Measurements from ENCODE around the gene GNB1L. TPM values are rescaled to one million over a fixed set of nuclear protein-coding genes. Genes with fewer than 3 reads are reported as not detected.

The GNB1L gene
- total and polyA plus RNA-seq, 7 donors = 2.5 to 15.0 (median 5.3) TPM

DNA sequence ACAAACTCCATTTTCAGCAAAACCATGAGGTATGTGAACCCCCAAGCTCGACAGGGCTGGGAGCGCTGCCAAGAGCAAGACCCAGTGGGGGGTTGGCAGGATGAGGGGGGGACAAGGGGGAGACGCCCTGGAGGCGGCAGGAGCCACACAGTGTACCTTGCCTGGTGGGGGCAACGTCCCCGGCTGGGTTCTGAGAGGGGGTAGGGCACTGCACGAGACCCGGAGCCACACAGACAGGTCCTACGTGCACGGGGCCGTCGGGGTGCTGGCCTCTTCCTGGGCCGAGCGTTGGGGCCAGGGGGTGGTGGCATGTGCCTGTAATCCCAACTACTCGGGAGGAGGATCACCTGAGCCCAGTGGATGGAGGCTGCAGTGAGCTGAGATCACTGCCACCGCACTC, 65.3 kb downstream of the GNB1L start:
- Histone ChIP-seq H3K4me1 (no peaks in the 10 kb centered on the region), H3K27ac (no peak overlapping the region), H3K36me3 (peaks cover 0 to 12% (median 0%) of the 10 kb centered on the region in 4 donors), H3K9me3 (no peaks in the 10 kb centered on the region), H3K27me3 (peaks cover 0 to 4% (median 0%) of the 10 kb centered on the region in 3 donors), H3K4me3 (no peak overlapping the region)
- intact Hi-C loops (cut with DNase I) = no loop called here
- TF ChIP-seq EP300 (IDR thresholded peaks at IDR 0.05) (no peak), POLR2A (IDR thresholded peaks at IDR 0.05) (no peak)
- peak; percentile 62 for DNase-seq
- 95% methylated on average over 16 of the region's 16 CpGs for WGBS, 2 donors

DNA sequence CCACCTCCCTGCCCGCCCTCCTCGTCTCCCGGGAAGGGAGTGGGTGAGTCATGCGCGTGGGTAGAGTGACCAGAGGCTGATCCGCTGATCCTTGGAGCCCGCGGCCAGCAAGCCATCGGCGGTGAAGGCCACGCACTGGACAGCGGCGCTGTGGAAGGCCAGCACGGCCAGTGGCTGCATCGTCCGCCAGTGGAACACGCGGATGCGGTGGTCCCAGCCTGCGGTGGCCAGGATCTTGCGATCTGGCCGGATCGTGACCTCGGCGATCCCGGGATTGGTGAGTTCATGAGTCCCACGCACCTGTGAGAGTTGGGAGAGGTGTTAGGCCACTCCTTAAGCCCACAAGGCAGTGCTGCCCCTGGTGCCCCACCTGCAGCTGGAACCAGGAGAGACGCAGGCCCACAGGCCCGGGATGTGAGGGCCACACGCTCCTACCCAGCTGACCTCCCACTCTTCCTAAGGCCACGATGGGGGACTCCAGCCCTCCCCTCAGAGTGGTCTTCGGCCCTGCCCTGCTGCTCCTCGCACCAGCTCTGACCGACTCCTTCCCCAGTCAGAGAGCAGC, 65.9 kb downstream of the GNB1L start:
- H3K36me3 ChIP-seq = peaks cover 0 to 12% (median 0%) of the 10 kb centered on the region in 4 donors
- WGBS, 2 donors = 97% methylated on average over 34 of the region's 34 CpGs
- H3K9me3 ChIP-seq = no peaks in the 10 kb centered on the region
- H3K27ac ChIP-seq = no peak overlapping the region
- intact Hi-C loops (cut with DNase I) = no loop called here
- no peak overlapping the region for H3K4me3 ChIP-seq
- H3K27me3 ChIP-seq = peaks cover 0 to 10% (median 1%) of the 10 kb centered on the region in 3 donors
- no peak for DNase-seq
- no peaks in the 10 kb centered on the region for H3K4me1 ChIP-seq
- TF ChIP-seq POLR2AphosphoS5 (IDR thresholded peaks at IDR 0.05) (no peak), POLR2A (IDR thresholded peaks at IDR 0.05) (no peak), EP300 (IDR thresholded peaks at IDR 0.05) (no peak)
- TF ChIP-seq, protein P1, sequence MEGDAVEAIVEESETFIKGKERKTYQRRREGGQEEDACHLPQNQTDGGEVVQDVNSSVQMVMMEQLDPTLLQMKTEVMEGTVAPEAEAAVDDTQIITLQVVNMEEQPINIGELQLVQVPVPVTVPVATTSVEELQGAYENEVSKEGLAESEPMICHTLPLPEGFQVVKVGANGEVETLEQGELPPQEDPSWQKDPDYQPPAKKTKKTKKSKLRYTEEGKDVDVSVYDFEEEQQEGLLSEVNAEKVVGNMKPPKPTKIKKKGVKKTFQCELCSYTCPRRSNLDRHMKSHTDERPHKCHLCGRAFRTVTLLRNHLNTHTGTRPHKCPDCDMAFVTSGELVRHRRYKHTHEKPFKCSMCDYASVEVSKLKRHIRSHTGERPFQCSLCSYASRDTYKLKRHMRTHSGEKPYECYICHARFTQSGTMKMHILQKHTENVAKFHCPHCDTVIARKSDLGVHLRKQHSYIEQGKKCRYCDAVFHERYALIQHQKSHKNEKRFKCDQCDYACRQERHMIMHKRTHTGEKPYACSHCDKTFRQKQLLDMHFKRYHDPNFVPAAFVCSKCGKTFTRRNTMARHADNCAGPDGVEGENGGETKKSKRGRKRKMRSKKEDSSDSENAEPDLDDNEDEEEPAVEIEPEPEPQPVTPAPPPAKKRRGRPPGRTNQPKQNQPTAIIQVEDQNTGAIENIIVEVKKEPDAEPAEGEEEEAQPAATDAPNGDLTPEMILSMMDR (IDR thresholded peaks at IDR 0.05) = no peak

DNA sequence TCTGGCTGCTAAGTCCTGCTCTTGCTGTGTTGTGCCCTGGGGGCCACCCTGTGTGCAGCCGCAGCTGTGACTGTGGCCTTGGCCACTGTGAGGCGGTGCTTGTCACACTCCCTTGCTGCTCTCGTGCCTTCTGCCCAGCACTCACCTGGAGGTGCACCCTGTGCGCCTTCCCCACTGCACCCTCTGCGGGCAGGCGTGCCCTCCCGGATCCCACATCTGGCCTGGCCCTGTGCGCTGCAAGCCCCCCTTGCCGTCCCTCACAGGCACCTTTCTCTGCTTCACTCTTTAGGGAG, 66.9 kb downstream of the GNB1L start:
- DNase-seq = no peak
- intact Hi-C loops (cut with DNase I) = no loop called here
- TF ChIP-seq, protein P1 (IDR thresholded peaks at IDR 0.05) = no peak

DNA sequence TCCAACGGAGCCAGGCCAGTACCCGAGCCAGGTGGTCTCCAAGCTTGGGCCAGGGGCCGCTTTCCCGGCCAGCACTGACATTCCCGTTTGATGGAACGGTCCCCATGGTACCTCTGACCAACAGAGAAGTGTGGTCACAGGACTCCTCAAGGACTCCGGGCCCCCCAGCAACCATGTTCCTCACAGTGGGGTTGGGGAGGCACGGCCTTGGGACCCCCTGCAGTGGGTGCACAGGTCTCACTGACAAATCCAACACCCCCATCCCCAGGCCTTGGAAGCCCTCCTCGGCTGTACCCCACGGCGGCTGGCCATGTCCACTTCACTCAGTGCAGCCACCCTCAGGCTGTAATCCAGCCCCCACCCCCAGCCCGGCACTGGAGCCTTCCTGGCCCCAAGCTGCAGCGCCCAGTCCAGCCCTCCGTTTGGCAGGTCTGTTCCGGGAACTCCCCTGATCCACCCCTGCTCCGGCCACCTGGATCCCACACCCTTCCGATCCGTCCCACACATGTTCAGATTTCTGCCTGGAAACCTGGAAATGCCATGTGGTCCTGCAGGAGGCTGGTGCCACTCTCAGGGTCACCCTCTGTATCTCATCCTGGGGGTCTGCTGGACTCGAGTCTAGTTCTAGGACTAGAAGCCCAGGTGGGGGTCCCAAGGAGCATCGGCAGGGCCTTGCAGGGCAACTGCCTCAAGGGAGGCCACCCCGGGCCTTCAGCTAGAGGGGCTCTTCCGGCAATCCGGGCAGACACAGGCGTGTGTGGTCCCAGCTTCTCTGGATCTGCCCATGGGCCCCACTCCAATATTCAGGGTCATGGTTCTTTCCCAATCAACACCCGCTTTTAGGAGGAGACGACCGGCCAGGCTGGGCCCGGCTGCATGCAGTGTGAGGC, 67.5 kb downstream of the GNB1L start:
- H3K9me3 ChIP-seq = peaks cover 0 to 2% (median 0%) of the 10 kb centered on the region in 4 donors
- no peaks in the 10 kb centered on the region for H3K4me1 ChIP-seq
- TF ChIP-seq EP300 (IDR thresholded peaks at IDR 0.05) (no peak), POLR2A (IDR thresholded peaks at IDR 0.05) (no peak), POLR2AphosphoS5 (IDR thresholded peaks at IDR 0.05) (no peak)
- TF ChIP-seq, protein P1 (IDR thresholded peaks at IDR 0.05) = no peak
- intact Hi-C loops (cut with DNase I) = no loop called here
- H3K27ac ChIP-seq = no peak overlapping the region
- 93 to 94% methylated on average over 28 of the region's 28 CpGs for WGBS, 2 donors
- peaks cover 0 to 12% (median 0%) of the 10 kb centered on the region in 4 donors for H3K36me3 ChIP-seq
- peaks cover 0 to 24% (median 4%) of the 10 kb centered on the region in 3 donors for H3K27me3 ChIP-seq
- no peak for DNase-seq
- no peak overlapping the region for H3K4me3 ChIP-seq

More for the DNA sequence above, 66.9 kb downstream of the GNB1L start:
- Histone ChIP-seq H3K4me1 (no peaks in the 10 kb centered on the region), H3K27ac (no peak overlapping the region), H3K9me3 (no peaks in the 10 kb centered on the region), H3K36me3 (peaks cover 0 to 12% (median 0%) of the 10 kb centered on the region in 4 donors), H3K4me3 (no peak overlapping the region), H3K27me3 (peaks cover 0 to 19% (median 4%) of the 10 kb centered on the region in 3 donors)
- 94 to 96% methylated on average over 9 of the region's 9 CpGs for WGBS, 2 donors

DNA sequence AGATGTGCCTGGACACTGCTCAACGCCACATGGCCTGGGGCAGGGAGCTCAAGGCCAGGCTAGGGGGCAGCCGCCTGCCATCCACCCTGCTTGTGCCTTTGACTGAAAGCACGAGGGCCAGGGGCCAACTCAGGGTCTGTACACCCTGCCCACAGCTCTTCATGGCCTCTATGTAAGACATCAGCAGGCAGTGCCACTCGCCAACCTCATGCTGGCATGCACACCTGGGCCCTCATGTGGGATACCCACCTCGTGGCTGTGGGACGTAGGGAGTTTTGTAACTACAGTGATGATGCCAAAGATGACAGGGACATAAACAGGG, 68.4 kb downstream of the GNB1L start:
- Histone ChIP-seq H3K4me3 (no peak overlapping the region), H3K4me1 (no peaks in the 10 kb centered on the region), H3K9me3 (peaks cover 0 to 9% (median 0%) of the 10 kb centered on the region in 4 donors), H3K27me3 (peaks cover 0 to 29% (median 4%) of the 10 kb centered on the region in 3 donors), H3K27ac (no peak overlapping the region), H3K36me3 (peaks cover 0 to 12% (median 0%) of the 10 kb centered on the region in 4 donors)
- 87 to 92% methylated on average over 6 of the region's 6 CpGs for WGBS, 2 donors
- TF ChIP-seq POLR2AphosphoS5 (IDR thresholded peaks at IDR 0.05) (no peak), EP300 (IDR thresholded peaks at IDR 0.05) (no peak), POLR2A (IDR thresholded peaks at IDR 0.05) (no peak)
- TF ChIP-seq, protein P1 (IDR thresholded peaks at IDR 0.05) = no peak
- intact Hi-C loops (cut with DNase I) = no loop called here
- DNase-seq = no peak
